Pulmonary artery endothelial cell (primary cell): ENCODE results near the gene SPTAN1. TPM values are rescaled to one million over a fixed set of nuclear protein-coding genes. Genes with fewer than 3 reads are reported as not detected.
"Not testable (repeated sequence)": the region's sequence is repeated elsewhere in the genome, so short reads cannot be mapped to it uniquely, and the experiment has no call there.

ENCODE experiments used
- DNase-seq: peaks from one replicate; pipeline ENCODE4 v3.0.0-alpha.2; 2011; ENCODE audit warnings: low read depth, low spot score
- total RNA-seq: library from RNA; depleted of rRNA; stranded (reverse); fragments of >200 nt; gene quantifications from 2 replicates; pipeline ENCODE4 v1.2.3, GENCODE V29; 2014

Gene SPTAN1
- total RNA-seq, 1 donor from 2014 or later: 394 TPM

DNA sequence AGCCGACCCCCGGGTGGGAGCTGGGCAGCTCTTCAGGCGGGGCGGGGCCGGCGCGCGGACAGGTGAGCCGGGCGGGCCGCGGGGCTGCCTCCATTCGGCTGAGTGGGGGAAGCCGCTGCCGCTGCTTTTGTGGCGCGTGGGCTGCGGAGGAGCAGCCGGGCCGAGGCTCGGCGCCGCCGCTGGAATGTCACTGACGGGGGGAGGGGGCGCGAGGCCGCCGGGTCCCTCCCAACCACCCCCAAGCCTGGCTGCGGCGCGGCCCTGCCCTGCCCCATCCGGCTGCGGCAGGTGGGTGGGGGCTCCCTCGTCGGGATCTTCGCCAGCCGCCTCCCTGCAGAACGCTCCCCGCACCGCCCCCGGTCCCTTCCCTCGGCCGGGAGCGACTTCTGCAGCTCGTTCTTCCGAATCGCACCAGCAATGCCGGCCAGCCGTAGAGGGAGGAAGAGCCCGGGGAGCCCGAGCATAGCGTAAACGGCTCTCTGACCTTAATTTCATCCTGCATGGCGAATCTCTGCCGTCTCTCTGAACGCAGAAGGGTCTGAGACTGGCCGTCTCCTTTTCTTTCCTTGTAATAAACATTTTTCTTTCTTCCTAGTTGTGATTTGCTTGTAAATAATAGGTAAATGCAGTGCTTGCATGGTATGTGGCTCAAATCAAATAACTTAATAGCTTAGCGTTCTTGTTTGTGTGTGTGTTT, 505 bp downstream of the SPTAN1 start:
- DNase-seq: no peak

GRCh38 chr9:128553728-128554127, 1.3 kb downstream of the SPTAN1 start:
- peak; percentile 37 for DNase-seq

GRCh38 chr9:128554155-128554862, 1.9 kb downstream of the SPTAN1 start:
- DNase-seq: no peak

GRCh38 chr9:128555180-128555721, 2.9 kb downstream of the SPTAN1 start:
- DNase-seq: no peak

DNA sequence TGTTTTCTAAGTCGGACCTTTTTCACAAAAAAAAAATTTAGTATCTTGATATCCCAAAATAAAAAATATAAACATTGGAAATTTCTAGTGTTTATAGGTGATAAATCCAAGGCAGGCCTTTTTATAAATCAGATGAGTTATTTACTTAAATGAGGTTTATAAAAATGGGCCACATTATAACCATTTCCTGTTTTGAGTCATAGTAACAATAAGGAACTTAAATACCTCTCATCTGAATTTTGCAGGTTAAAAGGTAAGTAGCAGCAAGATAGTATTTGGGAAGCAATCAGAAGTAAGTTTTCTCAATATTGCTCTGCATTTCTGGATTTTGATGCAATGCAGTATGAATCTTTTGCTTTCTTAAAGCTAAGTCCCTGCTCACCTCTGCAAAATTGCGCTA, 3.9 kb downstream of the SPTAN1 start:
- no peak for DNase-seq

DNA sequence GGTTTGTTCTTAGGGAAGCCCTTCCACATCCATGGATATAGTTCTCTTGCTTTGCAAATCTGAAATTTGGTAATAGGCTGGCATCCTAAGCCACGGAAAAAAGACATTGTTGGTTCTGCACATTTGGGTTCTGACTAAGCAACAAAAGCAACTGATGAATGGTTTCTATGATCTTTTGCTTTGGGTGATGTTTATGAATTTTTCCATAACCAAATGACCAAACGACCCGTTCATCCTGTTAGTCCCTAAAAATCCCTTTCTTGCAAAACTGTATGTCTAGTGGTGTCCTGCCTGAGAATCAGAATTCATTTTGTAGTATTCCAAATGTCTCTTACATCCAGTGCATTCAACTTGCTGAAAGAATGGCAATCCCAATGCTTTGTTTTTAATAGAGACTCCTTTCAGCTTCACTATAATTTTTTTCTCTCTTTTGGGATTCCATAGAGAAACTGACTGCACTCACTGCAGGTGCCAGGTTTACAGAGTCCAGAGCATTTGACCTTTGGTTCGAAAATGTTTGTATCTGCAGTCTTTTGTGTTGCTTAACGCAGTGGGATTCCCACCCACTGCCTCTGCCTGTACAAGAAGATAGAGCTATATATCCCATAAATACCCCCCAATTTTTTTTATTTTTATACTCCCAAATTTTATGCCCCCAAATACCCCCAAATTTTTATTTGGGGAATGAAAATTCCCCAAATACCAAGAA, 4.7 kb downstream of the SPTAN1 start:
- no peak for DNase-seq

DNA sequence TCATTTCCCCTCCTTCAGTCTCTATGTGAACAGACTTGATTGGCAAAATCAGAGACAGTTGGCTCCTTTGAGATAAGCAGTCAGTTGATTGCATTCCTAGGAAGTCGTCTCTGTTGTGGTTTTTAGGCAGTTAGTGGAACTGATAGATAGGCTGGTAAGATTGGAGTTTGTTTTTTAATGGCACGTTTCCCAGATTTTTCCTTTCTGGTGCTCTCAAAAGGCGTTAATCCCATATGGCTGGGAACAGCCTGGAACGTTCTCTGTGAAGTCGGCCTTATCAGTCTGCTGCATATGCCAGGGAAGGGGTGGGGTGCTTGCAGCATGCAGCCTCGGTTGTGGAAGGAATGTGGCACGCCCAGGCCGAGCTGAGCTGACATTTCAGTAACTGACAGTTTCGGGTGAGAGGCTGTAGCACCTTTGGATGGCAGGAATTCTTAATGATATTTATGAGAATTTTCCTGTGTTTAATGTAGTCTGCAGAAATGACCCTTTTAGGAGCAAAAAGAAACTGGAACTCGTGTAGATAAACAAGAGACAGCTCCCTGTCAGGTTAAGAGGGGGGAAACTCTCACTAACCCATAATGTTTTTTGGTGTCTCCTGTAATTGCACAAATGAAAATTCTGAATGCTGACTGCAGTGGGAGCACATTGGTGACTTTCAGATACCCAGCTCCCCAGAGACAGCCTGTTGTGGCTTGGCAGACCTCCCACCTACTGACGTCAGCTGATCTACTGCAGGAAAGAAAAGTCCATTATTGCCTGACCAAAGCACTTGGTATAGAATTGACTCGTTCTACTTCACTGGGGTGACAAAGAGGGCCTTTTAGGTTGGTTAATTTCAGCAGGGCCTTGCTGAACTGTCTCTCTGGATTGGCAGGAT, 6.3 kb downstream of the SPTAN1 start:
- DNase-seq: peak; percentile 93

DNA sequence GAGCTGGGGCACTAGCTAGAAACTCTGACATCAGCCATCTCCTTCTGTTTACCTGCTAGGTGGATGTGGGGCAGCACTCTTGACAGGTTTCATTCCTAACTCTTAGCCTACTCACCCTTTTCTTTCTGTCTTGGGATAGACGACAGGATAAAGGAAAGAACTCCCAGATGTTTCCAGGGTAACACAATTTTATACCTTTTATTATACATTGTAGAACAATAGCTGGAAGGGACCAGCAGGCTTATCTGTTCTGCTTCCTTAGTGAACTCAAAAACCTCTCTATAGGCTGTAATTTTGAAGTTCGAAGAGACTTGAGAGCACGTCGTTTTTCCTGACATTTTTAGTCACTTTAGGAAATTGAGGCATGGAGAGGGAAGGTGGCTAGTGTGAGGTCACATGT, 13.2 kb downstream of the SPTAN1 start:
- peak; percentile 44 for DNase-seq

DNA sequence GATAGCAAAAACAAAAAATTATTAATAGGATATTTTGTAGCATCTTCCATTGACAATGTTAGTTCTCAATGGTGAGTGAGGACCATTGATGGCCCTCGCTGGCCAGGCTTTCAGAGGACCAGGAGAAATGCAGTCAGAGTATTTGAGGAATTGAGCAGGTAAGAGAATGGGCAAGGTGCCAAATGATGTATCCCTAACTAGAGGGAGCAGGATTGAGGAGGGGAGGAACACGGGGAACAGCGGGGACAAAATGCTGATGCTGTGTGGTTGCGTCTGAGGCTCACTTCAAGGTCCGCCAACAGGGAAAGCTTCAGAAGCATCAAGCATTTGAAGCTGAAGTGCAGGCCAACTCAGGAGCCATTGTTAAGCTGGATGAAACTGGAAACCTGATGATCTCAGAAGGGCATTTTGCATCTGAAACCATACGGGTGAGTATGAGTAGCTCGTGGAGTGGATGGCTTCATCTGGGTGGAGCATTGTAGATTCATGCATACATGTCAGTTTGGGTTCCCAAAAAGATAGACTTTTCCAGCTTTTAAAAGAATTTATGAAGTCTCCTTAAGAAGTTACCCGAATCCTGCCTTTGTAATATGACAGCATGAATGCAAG, 16.2 kb downstream of the SPTAN1 start:
- no peak for DNase-seq

GRCh38 chr9:128575469-128575868, 23.1 kb downstream of the SPTAN1 start:
- DNase-seq: no peak

GRCh38 chr9:128575916-128576315, 23.5 kb downstream of the SPTAN1 start:
- DNase-seq: no peak

DNA sequence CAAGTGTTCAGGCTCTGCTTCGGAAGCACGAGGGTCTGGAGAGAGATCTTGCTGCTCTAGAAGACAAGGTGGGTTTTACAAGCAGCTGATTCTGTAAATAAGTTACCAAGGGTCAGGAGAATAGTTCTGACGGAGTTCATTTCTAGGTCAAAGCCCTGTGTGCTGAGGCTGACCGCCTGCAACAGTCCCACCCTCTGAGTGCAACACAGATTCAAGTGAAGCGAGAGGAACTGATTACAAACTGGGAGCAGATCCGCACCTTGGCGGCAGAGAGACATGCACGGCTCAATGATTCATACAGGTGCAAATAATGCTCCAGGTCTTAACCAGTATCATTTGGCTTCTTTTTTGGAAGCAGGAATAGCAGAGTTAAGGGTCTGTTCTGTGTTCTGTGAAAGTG, 24.8 kb downstream of the SPTAN1 start:
- no peak for DNase-seq

DNA sequence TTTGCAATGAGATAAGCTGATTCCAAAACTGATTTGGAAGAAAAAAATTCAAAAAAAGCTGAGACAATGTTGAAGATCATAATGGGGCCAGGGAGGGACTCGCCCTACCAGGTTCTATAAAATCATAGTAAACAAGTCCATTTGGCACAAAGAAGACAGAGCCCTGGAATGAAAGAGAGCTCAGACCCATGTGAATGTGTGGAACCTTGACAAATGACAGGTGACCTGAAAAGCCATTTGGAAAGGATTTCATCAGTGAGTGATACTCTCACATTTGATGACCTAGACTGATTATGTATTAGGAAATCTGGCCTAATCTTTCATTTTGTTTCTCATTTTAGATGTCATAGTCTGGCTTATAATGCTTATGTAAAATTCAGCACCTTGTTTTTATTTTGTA, 26.8 kb downstream of the SPTAN1 start:
- DNase-seq: no peak

DNA sequence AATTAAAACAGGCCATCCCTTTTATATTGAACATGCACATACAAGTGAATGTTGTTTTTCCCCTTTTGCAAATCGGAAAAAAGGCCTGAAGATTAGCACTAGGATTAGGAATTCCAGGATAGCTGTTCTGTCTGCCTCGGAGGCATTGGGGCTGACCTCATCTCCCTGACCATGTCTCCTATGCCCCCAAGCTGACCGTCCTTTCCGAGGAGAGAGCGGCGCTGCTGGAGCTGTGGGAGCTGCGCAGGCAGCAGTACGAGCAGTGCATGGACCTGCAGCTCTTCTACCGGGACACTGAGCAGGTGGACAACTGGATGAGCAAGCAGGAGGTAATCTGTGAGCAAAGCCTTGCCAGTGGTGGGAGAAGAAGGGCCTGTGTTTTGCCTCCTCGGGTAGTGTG, 28.3 kb downstream of the SPTAN1 start:
- DNase-seq: no peak

- DNase-seq: not testable (repeated sequence)
Measured at GRCh38 chr9:128585155-128585554, 32.8 kb downstream of the SPTAN1 start.

GRCh38 chr9:128586934-128587333, 34.5 kb downstream of the SPTAN1 start:
- not testable (repeated sequence) for DNase-seq

GRCh38 chr9:128587453-128587852, 35.1 kb downstream of the SPTAN1 start:
- DNase-seq: no peak

- no peak for DNase-seq
Measured at GRCh38 chr9:128588581-128589233, 36.3 kb downstream of the SPTAN1 start.

DNA sequence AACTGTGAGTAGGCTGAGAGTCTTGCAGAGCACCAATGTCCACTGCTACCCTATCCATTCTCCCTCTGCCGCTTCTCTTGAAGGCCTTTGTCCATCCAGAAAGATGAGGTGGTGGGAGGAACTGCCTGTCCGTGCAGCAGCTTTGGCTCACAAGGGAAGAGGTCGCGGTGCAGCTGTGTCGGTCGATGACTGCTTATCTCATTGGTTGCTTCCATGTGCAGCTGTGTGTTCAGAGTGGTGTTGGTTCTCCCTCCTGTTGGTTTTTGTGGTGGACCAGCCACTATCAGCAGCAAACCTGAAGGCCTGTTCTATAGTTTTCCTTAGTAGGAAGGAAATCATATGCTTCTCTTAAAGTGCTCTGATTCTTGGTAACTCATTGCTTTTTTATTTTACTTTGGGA, 40.7 kb downstream of the SPTAN1 start:
- no peak for DNase-seq

DNA sequence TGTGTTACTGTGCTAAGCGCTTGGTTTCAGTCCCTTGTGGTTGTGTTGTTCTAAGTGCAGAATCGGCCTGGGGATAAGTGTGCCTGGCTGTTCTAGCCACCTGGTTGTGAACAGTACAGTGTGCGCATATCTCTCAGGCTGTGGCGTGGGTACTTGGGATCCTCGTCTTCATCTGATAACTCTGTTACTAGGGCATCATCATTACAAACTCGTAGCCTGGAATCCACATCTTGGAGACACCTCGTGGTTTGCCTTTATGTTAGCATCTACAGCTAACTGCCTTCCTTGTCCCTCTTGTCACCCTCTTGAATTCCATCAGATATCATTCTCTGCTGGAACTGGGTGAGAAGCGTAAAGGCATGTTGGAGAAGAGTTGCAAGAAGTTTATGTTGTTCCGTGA, 41.5 kb downstream of the SPTAN1 start:
- no peak for DNase-seq
